Muscle layer of colon (tissue), 2 donors: ENCODE data around the gene TSPAN4.

ENCODE experiments used
- H3K27ac ChIP-seq: one replicate; pipeline ENCODE4 v1.7.0; 2013; ENCODE audit warnings: low read depth, mild to moderate bottlenecking, low read length, moderate library complexity
- H3K27me3 ChIP-seq, 2 donors: one replicate each; pipeline ENCODE4 v1.7.0; 2013; ENCODE audit warnings: low read length in 2 of 2, mild to moderate bottlenecking in 2 of 2; ENCODE audit not compliant: insufficient read depth in 2 of 2, control insufficient read depth in 1 of 2
- H3K36me3 ChIP-seq: one replicate; pipeline ENCODE4 v1.7.0; 2013; ENCODE audit warnings: mild to moderate bottlenecking, low read length; ENCODE audit not compliant: insufficient read depth
- H3K4me1 ChIP-seq: one replicate; pipeline ENCODE4 v1.7.0; 2013; ENCODE audit warnings: mild to moderate bottlenecking, low read length; ENCODE audit not compliant: insufficient read depth
- H3K4me3 ChIP-seq, 2 donors: one replicate each; pipeline ENCODE4 v1.7.0; 2013; ENCODE audit warnings: low read length in 2 of 2, low read depth in 1 of 2, mild to moderate bottlenecking in 1 of 2, moderate library complexity in 1 of 2
- H3K9ac ChIP-seq: one replicate; pipeline ENCODE4 v1.7.0; 2013; ENCODE audit warnings: low read length
- H3K9me3 ChIP-seq: one replicate; pipeline ENCODE4 v1.7.0; 2013; ENCODE audit warnings: mild to moderate bottlenecking, low read length
- donor health status: abdominal sarcoma.
- donor health status: Adenocarcinoma of cecum.

The TSPAN4 gene

DNA sequence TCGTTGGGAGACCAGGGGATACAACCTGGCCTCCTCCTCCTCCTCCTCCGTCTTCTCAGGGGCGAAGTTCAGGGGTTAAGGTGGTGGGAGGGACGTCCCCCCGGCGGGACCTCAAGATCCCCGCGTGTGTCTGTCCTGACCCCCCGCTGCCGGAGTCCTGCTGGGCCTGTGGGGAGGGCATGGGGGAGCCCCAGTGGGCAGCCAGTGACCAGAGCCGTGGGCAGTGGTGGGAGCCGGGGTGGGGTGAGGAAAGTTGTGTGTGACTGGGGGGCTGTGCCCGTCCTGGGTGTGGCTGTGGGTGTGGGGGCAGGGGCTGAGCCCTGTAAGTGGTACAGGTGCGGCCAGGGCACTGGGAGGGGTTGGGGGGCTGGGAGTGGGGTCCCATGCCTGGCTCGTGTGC is 10.1 kb downstream of the TSPAN4 start:
- H3K4me3 ChIP-seq = no peak overlapping the region
- H3K36me3 ChIP-seq = peaks cover 6% of the 10 kb centered on the region
- H3K9ac ChIP-seq = no peak overlapping the region
- no peaks in the 10 kb centered on the region for H3K9me3 ChIP-seq
- no peak overlapping the region for H3K27ac ChIP-seq
- peaks cover 0 to 22% of the 10 kb centered on the region in 2 donors for H3K27me3 ChIP-seq
- peaks cover 14% of the 10 kb centered on the region for H3K4me1 ChIP-seq

- peaks cover 5% of the 10 kb centered on the region for H3K4me1 ChIP-seq
- H3K9me3 ChIP-seq = no peaks in the 10 kb centered on the region
- peaks cover 6% of the 10 kb centered on the region for H3K36me3 ChIP-seq
- no peak overlapping the region for H3K9ac ChIP-seq
- H3K27me3 ChIP-seq = peaks cover 0 to 14% of the 10 kb centered on the region in 2 donors
- H3K4me3 ChIP-seq = no peak overlapping the region
- H3K27ac ChIP-seq = no peak overlapping the region
Observed at GRCh38 chr11:853682-854448, 11.2 kb downstream of the TSPAN4 start.

GRCh38 chr11:854601-855329 is 12.1 kb downstream of the TSPAN4 start:
- Histone ChIP-seq H3K4me1 (peaks cover 8% of the 10 kb centered on the region), H3K4me3 (no peak overlapping the region), H3K9ac (no peak overlapping the region), H3K27ac (no peak overlapping the region), H3K27me3 (peaks cover 0 to 9% of the 10 kb centered on the region in 2 donors), H3K36me3 (peaks cover 6% of the 10 kb centered on the region), H3K9me3 (no peaks in the 10 kb centered on the region)

DNA sequence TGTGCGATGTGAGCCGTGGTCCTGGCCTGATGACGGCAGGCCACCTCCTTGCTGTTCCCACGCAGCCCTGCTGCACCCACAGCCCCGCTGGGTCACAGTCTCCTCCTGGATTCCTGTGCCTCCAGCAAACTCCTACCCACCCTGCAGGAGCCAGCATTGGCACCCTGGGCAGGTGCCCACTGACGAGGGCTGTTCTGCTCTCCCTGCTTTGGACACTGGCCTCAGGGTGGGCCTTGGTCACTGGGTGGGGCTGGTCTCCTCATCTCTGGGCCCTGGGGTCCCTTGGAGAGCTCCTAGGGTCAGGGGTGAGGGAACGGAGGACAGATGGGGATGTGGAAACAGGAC is 12.7 kb downstream of the TSPAN4 start:
- H3K9me3 ChIP-seq = no peaks in the 10 kb centered on the region
- H3K27me3 ChIP-seq = peaks cover 0 to 5% of the 10 kb centered on the region in 2 donors
- H3K4me1 ChIP-seq = peaks cover 13% of the 10 kb centered on the region
- H3K9ac ChIP-seq = no peak overlapping the region
- H3K4me3 ChIP-seq = no peak overlapping the region
- H3K36me3 ChIP-seq = peaks cover 6% of the 10 kb centered on the region
- H3K27ac ChIP-seq = no peak overlapping the region

DNA sequence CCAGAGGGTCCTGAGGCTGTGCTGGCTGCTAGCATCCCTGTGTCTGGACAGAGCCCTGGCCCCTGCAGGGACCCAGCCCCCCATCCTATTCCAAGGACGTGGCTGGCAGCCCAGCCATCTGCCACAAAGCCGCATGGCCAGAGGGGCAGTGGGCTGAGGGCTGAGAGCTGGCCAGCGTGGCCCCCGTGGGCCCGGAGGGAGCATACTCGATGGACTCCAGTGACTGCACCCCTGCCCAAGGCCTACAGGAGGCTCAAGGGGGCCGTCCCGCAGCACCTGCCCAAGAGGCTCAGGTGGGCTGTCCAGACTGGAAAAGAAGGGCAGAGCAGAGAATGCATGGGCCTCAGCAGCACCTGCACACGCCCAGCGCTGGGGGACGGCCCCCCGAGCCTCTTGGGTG is 13.1 kb downstream of the TSPAN4 start:
- H3K4me3 ChIP-seq = no peak overlapping the region
- H3K27ac ChIP-seq = no peak overlapping the region
- peaks cover 6% of the 10 kb centered on the region for H3K36me3 ChIP-seq
- peaks cover 0 to under 1% of the 10 kb centered on the region in 2 donors for H3K27me3 ChIP-seq
- H3K4me1 ChIP-seq = peaks cover 18% of the 10 kb centered on the region
- no peaks in the 10 kb centered on the region for H3K9me3 ChIP-seq
- no peak overlapping the region for H3K9ac ChIP-seq

- no peaks in the 10 kb centered on the region for H3K9me3 ChIP-seq
- no peaks in the 10 kb centered on the region for H3K27me3 ChIP-seq
- H3K4me3 ChIP-seq = no peak overlapping the region
- H3K27ac ChIP-seq = no peak overlapping the region
- H3K36me3 ChIP-seq = no peaks in the 10 kb centered on the region
- no peak overlapping the region for H3K9ac ChIP-seq
- peaks cover 19% of the 10 kb centered on the region for H3K4me1 ChIP-seq
Observed at GRCh38 chr11:856397-856796, 13.7 kb downstream of the TSPAN4 start.

DNA sequence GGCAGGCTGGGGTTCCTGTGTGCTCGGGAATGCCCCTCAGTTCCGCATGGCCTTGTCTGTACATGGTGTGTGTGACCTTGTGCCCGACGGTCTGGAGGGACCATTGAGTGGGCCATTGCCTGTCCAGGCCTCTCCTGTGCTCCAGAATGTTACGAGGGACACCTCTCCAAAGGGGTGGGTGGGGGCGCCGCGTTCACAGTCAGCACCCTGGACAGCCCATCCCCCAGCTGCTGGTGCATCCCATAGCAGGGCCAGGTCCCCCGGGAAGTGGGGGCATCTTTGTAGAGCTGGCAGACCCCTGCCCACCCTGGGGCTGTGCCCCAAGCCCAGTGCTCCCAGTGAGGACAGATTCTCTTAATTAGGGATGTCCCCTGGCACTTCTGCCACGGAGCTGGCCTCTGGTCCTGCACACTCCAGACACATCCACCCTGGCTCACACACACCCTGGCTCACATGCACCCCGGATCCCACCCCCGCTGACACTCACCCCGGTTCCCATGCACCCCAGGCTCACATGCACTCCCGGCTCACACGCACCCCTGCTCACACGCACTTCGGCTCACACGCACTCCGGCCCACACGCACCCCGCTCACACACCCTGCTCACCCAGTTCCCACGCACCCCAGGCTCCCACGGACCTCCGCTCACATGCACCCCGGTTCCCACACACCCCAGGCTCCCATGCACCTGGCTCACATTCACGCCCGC is 15.6 kb downstream of the TSPAN4 start:
- no peaks in the 10 kb centered on the region for H3K9me3 ChIP-seq
- H3K27me3 ChIP-seq = peaks cover 0 to 4% of the 10 kb centered on the region in 2 donors
- H3K4me3 ChIP-seq = no peak overlapping the region
- H3K9ac ChIP-seq = no peak overlapping the region
- peaks cover 19% of the 10 kb centered on the region for H3K4me1 ChIP-seq
- no peaks in the 10 kb centered on the region for H3K36me3 ChIP-seq
- no peak overlapping the region for H3K27ac ChIP-seq

GRCh38 chr11:858762-859339 is 16.2 kb downstream of the TSPAN4 start:
- Histone ChIP-seq H3K9ac (no peak overlapping the region), H3K27me3 (peaks cover 0 to 4% of the 10 kb centered on the region in 2 donors), H3K27ac (no peak overlapping the region), H3K36me3 (peaks cover 4% of the 10 kb centered on the region), H3K9me3 (no peaks in the 10 kb centered on the region), H3K4me3 (peak overlapping the region in 1 of 2 donors; percentile 29), H3K4me1 (peaks cover 19% of the 10 kb centered on the region)

GRCh38 chr11:859394-860131 is 16.9 kb downstream of the TSPAN4 start:
- H3K4me1 ChIP-seq = peaks cover 19% of the 10 kb centered on the region
- no peaks in the 10 kb centered on the region for H3K9me3 ChIP-seq
- H3K4me3 ChIP-seq = peak overlapping the region; percentile 29 to 53
- peak overlapping the region; percentile 90 for H3K27ac ChIP-seq
- peaks cover 0 to 4% of the 10 kb centered on the region in 2 donors for H3K27me3 ChIP-seq
- H3K9ac ChIP-seq = no peak overlapping the region
- peaks cover 4% of the 10 kb centered on the region for H3K36me3 ChIP-seq

- Histone ChIP-seq H3K4me3 (peak overlapping the region; percentile 29 to 53), H3K27me3 (peaks cover 0 to 4% of the 10 kb centered on the region in 2 donors), H3K4me1 (peaks cover 19% of the 10 kb centered on the region), H3K36me3 (peaks cover 4% of the 10 kb centered on the region), H3K9ac (no peak overlapping the region), H3K27ac (peak overlapping the region; percentile 90), H3K9me3 (no peaks in the 10 kb centered on the region)
Observed at GRCh38 chr11:860234-861104, 17.8 kb downstream of the TSPAN4 start.
